Mesothelial cell of epicardium (in vitro differentiated cells): ENCODE measurements around the gene DHRS4. TPM values are rescaled to one million over a fixed set of nuclear protein-coding genes. Genes with fewer than 3 reads are reported as not detected.
"Not testable (repeated sequence)": the region's sequence is repeated elsewhere in the genome, so short reads cannot be mapped to it uniquely, and the experiment has no call there.

Experiments used
- DNase-seq, 2 experiments: peaks; one replicate each; pipeline ENCODE4 v3.0.0; 2021; ENCODE audit warnings: low spot score in 2 of 2; ENCODE audit not compliant: unreplicated experiment in 2 of 2
- H3K27ac Mint-ChIP-seq: 2 replicates; pipeline ENCODE4 v1.8.0; 2021; ENCODE audit warnings: mixed read lengths
- H3K27me3 Mint-ChIP-seq: 2 replicates; pipeline ENCODE4 v1.8.0; 2021; ENCODE audit warnings: low read depth, mixed read lengths
- H3K36me3 Mint-ChIP-seq: 2 replicates; pipeline ENCODE4 v1.8.0; 2021; ENCODE audit warnings: mixed read lengths
- H3K4me1 Mint-ChIP-seq: 2 replicates; pipeline ENCODE4 v1.8.0; 2021; ENCODE audit warnings: mixed read lengths
- H3K4me3 Mint-ChIP-seq: 2 replicates; pipeline ENCODE4 v1.8.0; 2021; ENCODE audit warnings: mild to moderate bottlenecking, moderate library complexity, mixed read lengths
- H3K9me3 Mint-ChIP-seq: 2 replicates; pipeline ENCODE4 v1.8.0; 2021; ENCODE audit warnings: mixed read lengths
- CTCF ChIP-seq: fragments of 200-600 bp; sonication (generic); IDR thresholded peaks from one replicate; pipeline ENCODE4 v1.5.0; 2021; ENCODE audit warnings: antibody characterized with exemption; ENCODE audit not compliant: unreplicated experiment
- total RNA-seq: library from RNA; stranded (reverse); gene quantifications from 3 replicates; pipeline ENCODE4 v1.2.1, GENCODE V29; 2021

Gene DHRS4
- total RNA-seq, 1 donor from 2014 or later: 22.0 TPM

- H3K36me3 Mint-ChIP-seq, H3K9me3 Mint-ChIP-seq, DNase-seq, H3K4me3 Mint-ChIP-seq, H3K27ac Mint-ChIP-seq, H3K27me3 Mint-ChIP-seq, H3K4me1 Mint-ChIP-seq: not testable (repeated sequence)
These were observed 46.1 kb downstream of the DHRS4 start for GRCh38 chr14:23999640-24000039.

- not testable (repeated sequence) for H3K27ac Mint-ChIP-seq, H3K4me3 Mint-ChIP-seq, H3K4me1 Mint-ChIP-seq, H3K36me3 Mint-ChIP-seq, H3K9me3 Mint-ChIP-seq, H3K27me3 Mint-ChIP-seq, DNase-seq
These were observed 47.5 kb downstream of the DHRS4 start for GRCh38 chr14:24001078-24001477.

GRCh38 chr14:24001679-24002078 is 48.1 kb downstream of the DHRS4 start:
- H3K9me3 Mint-ChIP-seq, H3K4me1 Mint-ChIP-seq, H3K27me3 Mint-ChIP-seq, DNase-seq, H3K4me3 Mint-ChIP-seq, H3K27ac Mint-ChIP-seq, H3K36me3 Mint-ChIP-seq: not testable (repeated sequence)

- H3K9me3 Mint-ChIP-seq, DNase-seq, H3K27me3 Mint-ChIP-seq, H3K27ac Mint-ChIP-seq, H3K36me3 Mint-ChIP-seq: not testable (repeated sequence)
- H3K4me3 Mint-ChIP-seq: peak overlapping the region; percentile 43
- H3K4me1 Mint-ChIP-seq: peaks cover 23% of the 10 kb centered on the region
These were observed 52.9 kb downstream of the DHRS4 start for GRCh38 chr14:24006471-24006816.

GRCh38 chr14:24006817-24007652 is 53.5 kb downstream of the DHRS4 start:
- DNase-seq: peak; percentile 42 to 77
- H3K9me3 Mint-ChIP-seq, H3K36me3 Mint-ChIP-seq, H3K27ac Mint-ChIP-seq, H3K27me3 Mint-ChIP-seq: not testable (repeated sequence)
- Mint-ChIP-seq H3K4me3 (peak overlapping the region; percentile 43), H3K4me1 (peaks cover 27% of the 10 kb centered on the region)

GRCh38 chr14:24011051-24011450 is 57.5 kb downstream of the DHRS4 start:
- no peak for TF ChIP-seq CTCF
- Mint-ChIP-seq H3K9me3 (no peaks in the 10 kb centered on the region), H3K27ac (peak overlapping the region; percentile 23), H3K36me3 (no peaks in the 10 kb centered on the region), H3K4me3 (peak overlapping the region; percentile 15), H3K27me3 (peaks cover 2% of the 10 kb centered on the region), H3K4me1 (peaks cover 29% of the 10 kb centered on the region)
- no peak for DNase-seq

- Mint-ChIP-seq H3K9me3 (peaks cover 13% of the 10 kb centered on the region), H3K4me1 (peaks cover 29% of the 10 kb centered on the region)
- not testable (repeated sequence) for H3K27me3 Mint-ChIP-seq, DNase-seq, H3K27ac Mint-ChIP-seq, H3K4me3 Mint-ChIP-seq, H3K36me3 Mint-ChIP-seq
These were observed 59.2 kb downstream of the DHRS4 start for GRCh38 chr14:24012726-24013273.

- Mint-ChIP-seq H3K27ac (no peak overlapping the region), H3K9me3 (peaks cover 18% of the 10 kb centered on the region), H3K4me3 (no peak overlapping the region), H3K36me3 (peaks cover under 1% of the 10 kb centered on the region), H3K4me1 (peaks cover 27% of the 10 kb centered on the region), H3K27me3 (no peaks in the 10 kb centered on the region)
- TF ChIP-seq CTCF: peak; percentile 91
- no peak for DNase-seq
These were observed 60.3 kb downstream of the DHRS4 start for GRCh38 chr14:24013654-24014514.

GRCh38 chr14:24015745-24016144 is 62.2 kb downstream of the DHRS4 start:
- not testable (repeated sequence) for H3K27ac Mint-ChIP-seq, H3K27me3 Mint-ChIP-seq, H3K4me3 Mint-ChIP-seq, DNase-seq, H3K36me3 Mint-ChIP-seq
- peaks cover 29% of the 10 kb centered on the region for H3K9me3 Mint-ChIP-seq
- peaks cover 13% of the 10 kb centered on the region for H3K4me1 Mint-ChIP-seq
